Astrocyte of the cerebellum (primary cell): Measurements from ENCODE around the gene HIRIP3.

Source experiments
- DNase-seq: peaks from one replicate; pipeline ENCODE4 v3.0.0-alpha.2; 2011; ENCODE audit warnings: low read depth
- H3K4me3 ChIP-seq: 2 replicates; pipeline ENCODE4 v1.5.1; 2011; ENCODE audit warnings: mild to moderate bottlenecking, low read depth, low read length, moderate library complexity
- CTCF ChIP-seq: IDR thresholded peaks from 2 replicates; pipeline ENCODE4 v1.5.1; 2012; ENCODE audit warnings: low read length, low read depth, moderate library complexity, mild to moderate bottlenecking; ENCODE audit errors: missing control alignments
- in situ Hi-C: cut with HindIII; loops from 2 replicates; pipeline ENCODE4 v1.10.0; 2017; ENCODE audit warnings: low sequenced_read_pairs

Gene HIRIP3

DNA sequence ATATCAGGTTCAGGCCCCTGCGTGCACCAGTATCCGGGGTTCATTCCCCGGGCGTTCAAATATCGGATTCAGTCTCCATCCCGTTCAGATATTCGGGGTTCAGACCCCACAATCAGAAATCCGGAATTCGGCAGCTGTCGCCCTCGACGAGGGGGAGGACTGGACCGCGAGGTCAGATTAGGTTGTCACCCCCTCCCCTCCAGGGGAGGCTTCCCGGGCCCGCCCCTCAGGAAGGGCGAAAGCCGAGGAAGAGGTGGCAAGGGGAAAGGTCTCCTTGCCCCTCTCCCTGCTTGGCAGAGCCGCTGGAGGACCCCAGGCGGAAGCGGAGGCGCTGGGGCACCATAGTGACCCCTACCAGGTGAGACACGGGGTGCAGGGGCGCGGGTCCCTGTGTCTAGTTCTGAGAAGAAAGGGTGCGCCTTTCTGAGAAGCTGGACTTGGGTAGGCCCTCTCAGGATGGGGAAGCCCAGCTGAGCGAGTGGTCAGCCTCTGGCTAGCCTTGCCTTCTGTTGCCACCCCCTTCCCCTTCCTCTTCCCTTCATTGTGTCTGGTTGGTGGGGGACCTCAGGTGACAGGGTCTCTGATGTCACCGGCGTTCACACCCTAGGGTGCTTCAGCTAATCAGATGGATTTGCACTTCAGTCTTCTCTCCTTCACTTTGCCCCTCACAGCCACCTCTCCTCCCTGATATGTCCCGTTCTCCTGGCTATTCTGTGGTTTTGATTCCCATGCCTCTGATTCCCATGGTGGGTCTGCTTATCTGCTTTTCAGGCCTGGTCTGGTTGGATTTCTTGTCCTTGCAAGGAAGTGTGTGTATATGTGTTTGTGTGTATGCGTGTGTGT lies 20.9 kb downstream of the HIRIP3 start:
- H3K4me3 ChIP-seq = peak overlapping the region; percentile 81
- DNase-seq = no peak
- in situ Hi-C loops = no loop called here
- no peak for TF ChIP-seq CTCF

DNA sequence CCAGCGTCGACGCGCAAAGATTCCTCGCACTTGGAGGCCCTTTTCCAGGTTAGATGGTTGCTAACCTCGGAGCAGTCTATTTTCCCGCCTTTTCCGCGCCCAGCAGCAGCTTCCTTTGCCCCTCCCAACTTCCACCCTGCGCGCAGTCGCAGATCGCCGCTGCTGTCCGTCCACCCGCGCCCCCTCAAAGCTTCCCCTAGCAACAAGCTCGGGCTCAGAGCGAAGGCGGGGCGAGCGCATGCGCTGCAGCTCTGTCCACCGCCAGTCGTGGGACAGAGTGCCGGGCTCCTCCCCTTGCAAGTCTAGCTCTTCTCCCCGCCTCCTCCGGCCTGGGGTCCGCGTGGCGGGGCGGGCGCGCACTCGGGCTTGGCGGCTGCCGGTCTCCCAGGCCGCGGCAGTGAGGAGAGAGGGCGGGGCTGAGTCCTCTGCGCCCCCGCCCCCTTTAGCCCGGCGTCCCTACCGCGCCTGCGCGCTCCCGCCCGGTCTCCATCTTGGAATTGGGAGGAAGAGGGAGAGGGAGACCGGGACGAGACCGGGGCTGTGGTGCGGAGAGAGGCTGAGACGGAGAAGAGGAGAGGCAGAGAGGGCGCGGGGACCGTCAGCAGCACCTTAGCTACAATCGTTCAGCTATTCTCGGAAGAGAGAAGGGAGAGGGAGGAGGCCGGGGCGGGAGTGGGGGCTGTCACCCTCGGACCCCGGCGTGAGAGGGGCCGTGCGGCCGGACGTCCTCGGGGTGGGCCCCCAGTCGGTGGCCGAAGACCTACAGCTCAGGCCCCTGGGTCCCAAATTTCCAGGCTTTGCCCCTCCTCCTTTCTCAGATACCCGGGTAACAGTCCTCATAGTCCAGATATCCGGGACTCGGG lies 21.8 kb downstream of the HIRIP3 start, which contains the start of gene TAOK2:
TSS of gene TAOK2 (plus strand) at position 485 of the 863 bp plus-strand sequence. CDS start 3,905 bp downstream, outside the sequence.
- no peak for TF ChIP-seq CTCF
- peak within 1 kb of the TSS; percentile 81 for H3K4me3 ChIP-seq
- DNase-seq = peak; percentile 98
- in situ Hi-C loops = no loop called here

GRCh38 chr16:29972992-29973383 lies 22.4 kb downstream of the HIRIP3 start:
- H3K4me3 ChIP-seq = no peak overlapping the region
- TF ChIP-seq CTCF = no peak
- no peak for DNase-seq
- in situ Hi-C loops = no loop called here

- no peak for TF ChIP-seq CTCF
- in situ Hi-C loops = no loop called here
- DNase-seq = no peak
- no peak overlapping the region for H3K4me3 ChIP-seq
Measured at GRCh38 chr16:29972500-29972899, 22.9 kb downstream of the HIRIP3 start.

GRCh38 chr16:29971304-29971703 lies 24.1 kb downstream of the HIRIP3 start:
- in situ Hi-C loops = no loop called here
- DNase-seq = no peak
- no peak overlapping the region for H3K4me3 ChIP-seq
- no peak for TF ChIP-seq CTCF

GRCh38 chr16:29968205-29968604 lies 27.2 kb downstream of the HIRIP3 start:
- in situ Hi-C loops = no loop called here
- TF ChIP-seq CTCF = no peak
- no peak for DNase-seq
- H3K4me3 ChIP-seq = no peak overlapping the region
